Stimulated activated memory B cell treated with anti-CD40 and anti-IgM and Interleukin-4, amounts not matched to agents 10 μg/mL and 1 μg/mL and 100 μg/mL, for 72 hours (primary cell): Measurements from ENCODE around the gene CDCA8.
"Not testable (repeated sequence)": the region's sequence is repeated elsewhere in the genome, so short reads cannot be mapped to it uniquely, and the experiment has no call there.

Experiments used
- ATAC-seq: fragments of 150-1000 bp; cut with Tn5 transposase; 2 replicates; pipeline ENCODE4 v1.10.0; 2021
- H3K27ac Mint-ChIP-seq: one replicate; pipeline ENCODE4 v1.8.0; 2022; ENCODE audit warnings: mild to moderate bottlenecking, mixed read lengths
- H3K27me3 Mint-ChIP-seq: one replicate; pipeline ENCODE4 v1.8.0; 2022; ENCODE audit warnings: mixed read lengths
- H3K36me3 Mint-ChIP-seq: one replicate; pipeline ENCODE4 v1.8.0; 2022; ENCODE audit warnings: mixed read lengths
- H3K4me1 Mint-ChIP-seq: one replicate; pipeline ENCODE4 v1.8.0; 2022; ENCODE audit warnings: mixed read lengths
- H3K4me3 Mint-ChIP-seq: one replicate; pipeline ENCODE4 v1.8.0; 2022; ENCODE audit warnings: mild to moderate bottlenecking, moderate library complexity, mixed read lengths
- H3K9me3 Mint-ChIP-seq: one replicate; pipeline ENCODE4 v1.8.0; 2022; ENCODE audit warnings: mixed read lengths

CDCA8 gene

GRCh38 chr1:37731312-37732019, 39.1 kb downstream of the CDCA8 start:
- H3K9me3 Mint-ChIP-seq = no peaks in the 10 kb centered on the region

DNA sequence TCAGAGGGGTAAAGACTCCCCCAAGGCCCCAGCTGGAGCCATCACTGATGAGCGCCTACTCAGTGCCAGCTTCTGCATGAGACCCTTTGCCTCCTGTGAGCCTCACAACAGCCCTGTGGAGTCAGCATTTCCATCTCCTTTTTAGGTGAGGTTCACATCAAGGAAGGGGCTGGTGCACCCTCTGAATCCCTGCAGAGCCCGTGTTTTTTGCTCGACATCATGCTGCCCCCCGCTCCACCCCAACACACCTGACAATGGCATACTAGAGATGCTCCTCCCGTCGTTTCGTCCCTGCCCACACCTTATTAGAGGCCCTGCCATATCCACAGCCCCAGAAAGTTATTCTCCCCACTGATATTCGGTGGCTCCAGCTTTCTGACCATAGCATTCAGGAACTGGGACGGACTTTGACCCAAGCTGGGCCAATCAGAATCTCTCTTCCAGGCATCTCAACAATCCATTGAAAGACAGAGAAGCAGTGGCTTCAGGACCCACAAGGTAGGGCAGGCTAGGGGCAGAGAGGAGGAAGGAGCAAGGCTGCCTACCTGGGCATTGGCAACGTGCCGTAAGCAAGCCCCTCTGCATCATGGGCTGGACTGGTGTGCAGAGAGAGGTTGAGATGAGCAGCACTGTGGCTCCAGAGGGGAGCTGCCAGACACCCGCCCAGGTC, 39.9 kb downstream of the CDCA8 start:
- H3K9me3 Mint-ChIP-seq = peaks cover 3% of the 10 kb centered on the region
- no peak for ATAC-seq

More at GRCh38 chr1:37731312-37732019, 39.1 kb downstream of the CDCA8 start:
- H3K4me1 Mint-ChIP-seq = no peaks in the 10 kb centered on the region
- no peak for ATAC-seq
- no peaks in the 10 kb centered on the region for H3K36me3 Mint-ChIP-seq
- peaks cover 46% of the 10 kb centered on the region for H3K27me3 Mint-ChIP-seq
- H3K4me3 Mint-ChIP-seq = no peak overlapping the region
- H3K27ac Mint-ChIP-seq = no peak overlapping the region

DNA sequence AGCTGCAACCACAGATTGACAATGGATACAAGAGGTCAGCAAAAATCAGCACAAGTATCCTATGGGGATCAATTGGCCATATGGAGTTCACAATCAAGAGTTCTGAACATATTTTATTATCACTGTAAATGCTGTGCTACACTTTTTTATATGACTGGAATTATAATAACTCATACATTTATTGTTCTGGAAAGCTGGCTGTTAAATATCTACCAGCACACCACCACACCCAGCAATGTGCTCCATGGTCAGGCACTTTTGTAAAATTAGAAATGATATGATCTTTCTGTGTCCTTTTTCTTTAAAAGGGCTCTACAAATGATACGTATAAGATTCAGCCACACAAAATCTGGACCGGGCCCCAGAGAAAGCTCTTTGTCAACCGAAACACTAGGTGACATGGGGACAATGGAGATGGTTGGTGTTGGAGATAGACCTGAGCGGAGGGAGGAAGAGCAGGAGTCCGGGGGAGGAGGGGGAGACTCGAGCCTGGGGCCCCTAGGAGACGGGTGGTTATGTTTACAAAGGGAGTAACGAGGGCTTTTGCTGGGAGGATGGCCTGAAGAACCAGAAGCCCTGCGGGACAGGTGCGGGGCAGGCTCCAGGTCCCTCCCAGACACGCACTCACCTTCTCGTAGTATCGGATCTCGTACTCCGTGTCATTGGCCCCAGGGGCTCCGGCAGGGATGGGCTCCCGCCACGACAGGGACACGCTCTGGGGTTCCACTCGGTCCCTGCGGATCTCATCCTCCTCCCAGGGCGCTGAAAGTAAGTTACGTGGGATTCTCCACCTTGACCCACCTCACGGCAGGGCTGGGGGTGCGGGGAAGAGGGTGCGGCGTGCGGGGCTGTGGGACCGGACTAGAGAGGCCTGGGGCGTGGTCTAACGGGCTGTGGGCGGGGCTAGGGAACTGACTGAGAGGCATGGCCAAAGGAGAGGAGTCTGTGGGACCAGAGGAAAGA, 42.6 kb downstream of the CDCA8 start:
- peaks cover 5% of the 10 kb centered on the region for H3K36me3 Mint-ChIP-seq
- peaks cover 48% of the 10 kb centered on the region for H3K27me3 Mint-ChIP-seq

More for the DNA sequence above, 39.9 kb downstream of the CDCA8 start:
- H3K27ac Mint-ChIP-seq = no peak overlapping the region
- peaks cover 52% of the 10 kb centered on the region for H3K27me3 Mint-ChIP-seq
- H3K4me1 Mint-ChIP-seq = no peaks in the 10 kb centered on the region
- H3K4me3 Mint-ChIP-seq = no peak overlapping the region
- H3K36me3 Mint-ChIP-seq = peaks cover 3% of the 10 kb centered on the region

DNA sequence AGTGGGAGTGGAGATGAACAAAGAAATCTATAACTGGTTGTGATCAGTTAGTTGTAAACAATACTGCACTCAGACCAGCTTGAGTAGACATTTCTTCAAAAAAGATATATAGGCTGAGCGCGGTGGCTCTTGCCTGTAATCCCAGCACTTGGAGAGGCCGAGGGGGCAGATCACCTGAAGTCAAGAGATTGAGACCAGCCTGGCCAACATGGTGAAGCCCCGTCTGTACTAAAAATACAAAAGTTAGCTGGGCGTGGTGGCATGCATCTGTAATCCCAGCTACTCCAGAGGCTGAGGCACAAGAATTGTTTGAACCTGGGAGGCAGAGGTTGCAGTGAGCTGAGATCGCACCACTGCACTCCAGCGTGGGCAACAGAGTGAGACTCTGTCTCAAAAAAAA, 45.7 kb downstream of the CDCA8 start:
- not testable (repeated sequence) for H3K9me3 Mint-ChIP-seq, ATAC-seq, H3K27ac Mint-ChIP-seq, H3K36me3 Mint-ChIP-seq, H3K4me1 Mint-ChIP-seq, H3K4me3 Mint-ChIP-seq
- peaks cover 73% of the 10 kb centered on the region for H3K27me3 Mint-ChIP-seq

More for the DNA sequence above, 42.6 kb downstream of the CDCA8 start:
- H3K4me3 Mint-ChIP-seq = no peak overlapping the region
- H3K9me3 Mint-ChIP-seq = peaks cover 4% of the 10 kb centered on the region
- ATAC-seq = no peak
- H3K4me1 Mint-ChIP-seq = no peaks in the 10 kb centered on the region
- no peak overlapping the region for H3K27ac Mint-ChIP-seq

GRCh38 chr1:37738619-37739018, 46.3 kb downstream of the CDCA8 start:
- peaks cover 72% of the 10 kb centered on the region for H3K27me3 Mint-ChIP-seq
- H3K4me3 Mint-ChIP-seq, H3K9me3 Mint-ChIP-seq, H3K4me1 Mint-ChIP-seq, H3K36me3 Mint-ChIP-seq, ATAC-seq, H3K27ac Mint-ChIP-seq: not testable (repeated sequence)

- H3K27ac Mint-ChIP-seq = no peak overlapping the region
- peaks cover 9% of the 10 kb centered on the region for H3K9me3 Mint-ChIP-seq
- no peaks in the 10 kb centered on the region for H3K4me1 Mint-ChIP-seq
- peaks cover 66% of the 10 kb centered on the region for H3K27me3 Mint-ChIP-seq
- ATAC-seq = no peak
- H3K4me3 Mint-ChIP-seq = no peak overlapping the region
- H3K36me3 Mint-ChIP-seq = peaks cover 5% of the 10 kb centered on the region
Measured at GRCh38 chr1:37739222-37739621, 46.9 kb downstream of the CDCA8 start.

- Mint-ChIP-seq H3K4me3 (no peak overlapping the region), H3K4me1 (no peaks in the 10 kb centered on the region), H3K27me3 (peaks cover 47% of the 10 kb centered on the region), H3K27ac (no peak overlapping the region), H3K36me3 (peaks cover 5% of the 10 kb centered on the region), H3K9me3 (peaks cover 9% of the 10 kb centered on the region)
- ATAC-seq = no peak
Measured at GRCh38 chr1:37741130-37741529, 48.8 kb downstream of the CDCA8 start.

DNA sequence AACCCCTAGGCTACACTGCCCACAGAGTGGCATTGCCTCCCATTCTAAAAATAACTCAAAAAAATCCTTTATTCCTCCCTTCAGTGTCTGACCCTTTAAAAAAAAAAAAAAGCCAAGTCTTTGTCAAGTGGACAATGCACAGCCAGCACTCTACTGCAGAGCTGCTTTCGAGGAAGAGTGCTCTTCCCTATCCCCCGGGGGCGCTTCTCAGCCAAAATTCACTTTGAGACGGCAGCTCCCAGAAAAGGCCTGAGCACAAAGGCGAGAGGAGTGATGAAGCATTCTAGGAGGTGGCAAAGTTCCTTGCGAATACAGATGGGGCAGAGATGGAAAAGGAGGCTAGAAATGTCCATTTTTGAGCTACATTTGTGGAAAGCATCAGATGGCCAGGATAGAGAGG, 49.3 kb downstream of the CDCA8 start:
- ATAC-seq = no peak
- Mint-ChIP-seq H3K36me3 (peaks cover 8% of the 10 kb centered on the region), H3K9me3 (peaks cover 11% of the 10 kb centered on the region), H3K4me1 (no peaks in the 10 kb centered on the region), H3K4me3 (no peak overlapping the region), H3K27ac (no peak overlapping the region), H3K27me3 (peaks cover 52% of the 10 kb centered on the region)

DNA sequence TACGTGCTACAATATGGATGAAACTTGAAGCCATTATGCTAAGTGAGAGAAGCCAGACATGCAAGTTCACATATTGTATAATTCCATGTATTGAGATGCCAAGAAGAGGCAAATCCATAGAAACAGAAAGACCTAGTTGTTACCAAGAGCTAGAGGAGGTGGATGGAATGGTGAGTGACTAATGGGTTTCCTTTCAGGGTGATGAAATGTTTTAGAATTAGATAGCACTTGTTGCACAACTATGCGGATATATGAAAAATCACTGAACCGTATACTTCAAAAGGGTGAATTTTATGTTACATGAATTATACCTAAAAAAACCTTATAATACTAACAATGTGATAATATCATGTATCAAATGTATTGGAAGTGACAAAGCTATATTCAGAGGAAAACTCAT, 54.5 kb downstream of the CDCA8 start:
- ATAC-seq = no peak
- H3K9me3 Mint-ChIP-seq = peaks cover 5% of the 10 kb centered on the region
- no peaks in the 10 kb centered on the region for H3K4me1 Mint-ChIP-seq
- H3K27me3 Mint-ChIP-seq = peaks cover 68% of the 10 kb centered on the region
- no peak overlapping the region for H3K27ac Mint-ChIP-seq
- H3K4me3 Mint-ChIP-seq = no peak overlapping the region
- H3K36me3 Mint-ChIP-seq = peaks cover 5% of the 10 kb centered on the region

DNA sequence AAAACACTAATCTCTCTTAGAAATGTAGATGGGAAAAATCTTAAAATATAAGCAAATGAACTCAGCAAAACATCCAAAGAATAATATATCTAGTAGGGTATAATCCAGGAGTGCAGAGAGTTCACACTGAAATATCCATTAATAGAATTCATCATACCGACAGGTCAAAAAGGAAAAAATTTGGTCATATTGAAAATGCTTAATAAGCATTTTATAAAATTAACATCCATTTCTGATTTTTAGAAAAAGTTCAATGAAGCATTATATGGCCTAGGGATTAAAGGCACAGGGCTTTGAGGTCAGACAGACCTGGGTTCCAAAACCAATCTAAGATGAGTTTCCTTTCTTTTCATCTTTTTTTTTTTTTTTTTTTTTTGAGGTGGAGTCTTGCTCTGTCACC, 56.2 kb downstream of the CDCA8 start:
- peaks cover 6% of the 10 kb centered on the region for H3K4me1 Mint-ChIP-seq
- H3K36me3 Mint-ChIP-seq = peaks cover 5% of the 10 kb centered on the region

GRCh38 chr1:37752213-37752582, 59.9 kb downstream of the CDCA8 start:
- Mint-ChIP-seq H3K9me3 (no peaks in the 10 kb centered on the region), H3K27ac (peak overlapping the region; percentile 46), H3K27me3 (peaks cover 65% of the 10 kb centered on the region), H3K36me3 (no peaks in the 10 kb centered on the region), H3K4me1 (peaks cover 8% of the 10 kb centered on the region), H3K4me3 (peak overlapping the region; percentile 75)
- ATAC-seq = no peak

More for the DNA sequence above, 56.2 kb downstream of the CDCA8 start:
- Mint-ChIP-seq H3K4me3 (no peak overlapping the region), H3K27ac (no peak overlapping the region), H3K9me3 (peaks cover 4% of the 10 kb centered on the region), H3K27me3 (peaks cover 72% of the 10 kb centered on the region)
- no peak for ATAC-seq

DNA sequence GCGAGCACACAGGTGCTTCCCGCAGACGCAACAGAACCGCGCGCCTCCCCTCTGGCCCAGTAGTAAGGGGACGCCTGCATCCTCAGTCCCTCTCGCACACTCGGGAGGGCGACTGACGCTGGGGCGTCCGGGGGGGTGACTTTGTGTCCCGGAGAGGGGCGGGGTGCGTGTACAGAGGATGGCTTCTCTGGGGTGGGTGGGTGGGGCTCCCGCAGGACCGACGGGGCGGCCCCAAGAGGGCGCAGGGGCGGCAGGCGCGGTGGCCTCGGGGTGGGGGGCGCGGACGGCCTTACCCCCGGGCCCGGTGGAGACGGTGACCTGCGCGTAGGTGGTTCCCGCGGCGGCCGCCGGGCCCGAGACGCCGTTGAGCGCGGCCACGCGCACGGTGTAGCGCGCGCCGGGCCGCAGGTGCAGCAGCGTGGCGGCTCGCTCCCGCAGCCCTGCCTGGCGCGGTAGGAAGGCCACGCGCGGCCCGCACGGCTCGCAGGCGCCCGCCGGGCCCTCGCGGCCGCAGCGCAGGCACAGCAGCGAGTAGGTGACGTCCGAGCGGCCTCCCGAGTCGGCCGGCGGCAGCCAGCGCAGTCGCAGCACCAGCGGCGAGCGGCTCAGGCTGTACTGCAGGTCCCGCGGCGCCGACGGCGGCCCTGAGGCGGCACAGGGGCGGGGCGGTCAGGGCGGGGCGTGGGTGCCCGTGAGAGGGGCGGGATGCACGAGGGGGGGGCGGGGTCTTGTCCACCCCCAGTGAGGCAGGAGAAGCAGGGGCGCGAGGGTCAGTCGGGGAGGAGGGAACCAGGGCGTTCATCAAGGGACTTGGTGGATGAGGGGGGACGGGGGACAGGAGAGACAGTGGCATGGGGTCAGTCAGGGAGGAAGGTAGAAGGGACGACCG, 60.5 kb downstream of the CDCA8 start:
- Mint-ChIP-seq H3K36me3 (no peaks in the 10 kb centered on the region), H3K4me3 (peak overlapping the region; percentile 75), H3K27me3 (peaks cover 59% of the 10 kb centered on the region), H3K27ac (peak overlapping the region; percentile 46), H3K4me1 (peaks cover 8% of the 10 kb centered on the region), H3K9me3 (no peaks in the 10 kb centered on the region)
- peak; percentile 69 for ATAC-seq

DNA sequence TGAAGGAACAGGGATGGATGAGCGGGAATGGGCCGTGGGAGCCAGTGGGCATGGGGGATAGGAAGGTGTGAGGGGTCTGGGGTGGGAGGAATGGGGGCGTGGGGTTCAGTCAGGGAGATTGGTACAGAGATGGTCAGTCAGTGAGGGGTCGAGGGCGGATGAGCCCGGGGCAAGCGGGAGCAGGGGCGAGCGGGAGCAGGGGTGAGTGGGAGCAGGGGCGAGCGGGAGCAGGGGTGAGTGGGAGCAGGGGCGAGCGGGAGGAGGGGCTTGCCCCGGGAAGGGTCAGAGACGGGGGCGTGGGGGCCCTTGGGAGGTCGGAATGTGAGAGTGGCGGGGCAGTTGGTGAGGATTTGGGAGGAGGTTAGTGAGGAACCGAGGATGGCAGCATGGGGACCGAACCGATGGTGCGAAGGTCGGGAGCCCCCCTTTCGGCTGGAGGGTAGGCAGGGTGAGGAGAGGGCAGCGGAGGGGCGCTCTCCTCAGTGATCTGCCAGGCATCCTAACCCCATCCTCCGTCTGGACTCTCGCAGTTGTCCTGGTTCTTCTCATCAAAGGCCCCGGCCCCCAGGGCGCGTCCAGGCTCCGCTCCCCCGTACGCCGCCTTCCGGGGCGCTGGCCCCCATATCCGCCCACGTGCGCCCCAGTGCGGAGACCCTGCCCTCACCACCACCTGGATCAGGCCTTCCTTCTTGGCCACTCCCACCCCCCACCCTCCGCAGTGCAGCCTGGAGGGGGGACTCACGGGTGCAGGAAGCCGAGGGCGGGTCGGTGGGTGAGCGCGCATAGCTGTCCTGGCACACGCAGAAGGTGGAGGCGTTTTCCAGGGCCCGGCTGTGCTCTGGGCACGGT, 61.4 kb downstream of the CDCA8 start:
- ATAC-seq = no peak
- Mint-ChIP-seq H3K27me3 (peaks cover 52% of the 10 kb centered on the region), H3K4me3 (peak overlapping the region; percentile 32), H3K27ac (no peak overlapping the region), H3K4me1 (peaks cover 8% of the 10 kb centered on the region), H3K9me3 (no peaks in the 10 kb centered on the region), H3K36me3 (no peaks in the 10 kb centered on the region)

DNA sequence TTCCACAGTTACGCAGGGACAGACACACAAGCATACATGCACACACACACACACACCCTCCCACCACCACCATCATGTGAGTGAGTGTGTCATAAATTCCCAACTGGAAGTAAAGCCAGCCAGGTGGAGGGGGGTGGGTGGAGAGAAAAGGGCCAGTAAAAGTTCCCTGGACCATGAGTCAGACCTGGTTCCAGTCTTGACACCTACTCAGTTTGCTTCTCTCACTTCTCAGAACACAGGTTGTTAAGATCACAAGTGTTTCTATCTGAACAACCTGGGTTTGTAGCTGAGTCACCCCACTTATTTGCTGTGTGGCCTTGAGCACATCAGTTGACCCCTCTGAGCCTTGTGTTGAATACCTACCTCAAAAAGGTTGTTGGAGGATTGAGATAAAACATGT, 63.0 kb downstream of the CDCA8 start:
- Mint-ChIP-seq H3K27ac (no peak overlapping the region), H3K4me3 (no peak overlapping the region), H3K9me3 (no peaks in the 10 kb centered on the region), H3K4me1 (peaks cover 8% of the 10 kb centered on the region), H3K36me3 (no peaks in the 10 kb centered on the region), H3K27me3 (peaks cover 36% of the 10 kb centered on the region)
- ATAC-seq = peak; percentile 64
